MM.1S (cell line): ENCODE data around the gene EMP1.
A peak's percentile ranks its signal among the peaks of the same experiment; 100 is the strongest.

Experiments
- DNase-seq: peaks from one replicate; pipeline ENCODE4 v3.0.0-alpha.2; 2015
- H2AFZ ChIP-seq: fragments of 300-600 bp; sonication (generic); 2 replicates; pipeline ENCODE4 v1.6.0; 2016; ENCODE audit warnings: antibody characterized with exemption, low read length
- H3F3A ChIP-seq: fragments of 300-600 bp; sonication (generic); 2 replicates; pipeline ENCODE4 v1.6.1; 2016; ENCODE audit warnings: mild to moderate bottlenecking, antibody characterized with exemption, low read length, moderate library complexity, mixed read lengths; ENCODE audit not compliant: insufficient read depth
- H3K27ac ChIP-seq: fragments of 300-600 bp; sonication (generic); 2 replicates; pipeline ENCODE4 v1.5.1; 2016; ENCODE audit warnings: mild to moderate bottlenecking, low read length
- H3K27me3 ChIP-seq: fragments of 300-600 bp; sonication (generic); replicated peaks from 2 replicates; pipeline ENCODE4 v1.6.0; 2016; ENCODE audit warnings: low read length; ENCODE audit not compliant: insufficient read depth
- H3K36me3 ChIP-seq: fragments of 300-600 bp; sonication (generic); replicated peaks from 2 replicates; pipeline ENCODE4 v1.6.1; 2016; ENCODE audit warnings: mild to moderate bottlenecking, low read length, mixed read lengths; ENCODE audit not compliant: insufficient read depth
- H3K4me1 ChIP-seq: fragments of 300-600 bp; sonication (generic); 2 replicates; pipeline ENCODE4 v1.6.1; 2016; ENCODE audit warnings: low read length, mixed read lengths
- H3K4me2 ChIP-seq: fragments of 300-600 bp; sonication (generic); 2 replicates; pipeline ENCODE4 v1.6.0; 2016; ENCODE audit warnings: low read depth, low read length
- H3K4me3 ChIP-seq: fragments of 300-600 bp; sonication (generic); 2 replicates; pipeline ENCODE4 v1.5.1; 2016; ENCODE audit warnings: low read length, mixed read lengths
- H3K79me2 ChIP-seq: fragments of 300-600 bp; sonication (generic); 2 replicates; pipeline ENCODE4 v1.6.1; 2016; ENCODE audit warnings: mixed run types, low read length, mixed read lengths
- H3K9ac ChIP-seq: fragments of 300-600 bp; sonication (generic); 2 replicates; pipeline ENCODE4 v1.6.1; 2016; ENCODE audit warnings: low read length, mixed read lengths
- H3K9me2 ChIP-seq: fragments of 300-600 bp; sonication (generic); replicated peaks from 2 replicates; pipeline ENCODE4 v1.6.1; 2016; ENCODE audit warnings: mild to moderate bottlenecking, low read length, mixed read lengths; ENCODE audit not compliant: insufficient read depth
- H3K9me3 ChIP-seq: fragments of 300-600 bp; sonication (generic); replicated peaks from 2 replicates; pipeline ENCODE4 v1.6.1; 2016; ENCODE audit warnings: mild to moderate bottlenecking, low read length, mixed read lengths; ENCODE audit not compliant: insufficient read depth
- H4K20me1 ChIP-seq: fragments of 300-600 bp; sonication (generic); 2 replicates; pipeline ENCODE4 v1.6.1; 2016; ENCODE audit warnings: mild to moderate bottlenecking, low read length, moderate library complexity, mixed read lengths; ENCODE audit not compliant: insufficient read depth
- CTCF ChIP-seq: fragments of 300-600 bp; sonication (generic); IDR thresholded peaks from 2 replicates; pipeline ENCODE4 v1.5.1; 2016; ENCODE audit warnings: antibody characterized with exemption, low read length, mixed read lengths
- EZH2 ChIP-seq: fragments of 300-600 bp; sonication (generic); optimal IDR thresholded peaks from 2 replicates; pipeline ENCODE3; 2017; ENCODE audit warnings: low read depth, mild to moderate bottlenecking, antibody characterized with exemption, low read length, mixed read lengths
- EZH2phosphoT487 ChIP-seq: fragments of 300-600 bp; sonication (generic); IDR thresholded peaks from 2 replicates; pipeline ENCODE4 v1.6.1; 2018; ENCODE audit warnings: antibody characterized with exemption, low read length

EMP1 gene

GRCh38 chr12:13229504-13229903 is 33.0 kb downstream of the EMP1 start:
- no peaks in the 10 kb centered on the region for H3K27me3 ChIP-seq
- no peak overlapping the region for H3K9ac ChIP-seq
- no peaks in the 10 kb centered on the region for H4K20me1 ChIP-seq
- H3K9me2 ChIP-seq: no peaks in the 10 kb centered on the region
- H3K9me3 ChIP-seq: no peaks in the 10 kb centered on the region
- no peak for TF ChIP-seq EZH2
- no peak for TF ChIP-seq CTCF
- TF ChIP-seq EZH2phosphoT487: no peak
- H2AFZ ChIP-seq: no peak overlapping the region
- no peak overlapping the region for H3K4me2 ChIP-seq
- no peaks in the 10 kb centered on the region for H3K79me2 ChIP-seq
- DNase-seq: no peak
- no peaks in the 10 kb centered on the region for H3F3A ChIP-seq
- H3K36me3 ChIP-seq: no peaks in the 10 kb centered on the region
- no peak overlapping the region for H3K27ac ChIP-seq
- H3K4me1 ChIP-seq: no peaks in the 10 kb centered on the region
- no peak overlapping the region for H3K4me3 ChIP-seq

GRCh38 chr12:13230500-13230899 is 34.0 kb downstream of the EMP1 start:
- H3K9me3 ChIP-seq: no peaks in the 10 kb centered on the region
- H3K79me2 ChIP-seq: no peaks in the 10 kb centered on the region

GRCh38 chr12:13233830-13234641 is 37.5 kb downstream of the EMP1 start:
- no peaks in the 10 kb centered on the region for H3K4me1 ChIP-seq
- H3K4me2 ChIP-seq: no peak overlapping the region
- no peak overlapping the region for H3K27ac ChIP-seq
- H3K36me3 ChIP-seq: no peaks in the 10 kb centered on the region
- H3F3A ChIP-seq: no peaks in the 10 kb centered on the region
- H3K9me2 ChIP-seq: no peaks in the 10 kb centered on the region
- TF ChIP-seq EZH2 (no peak), EZH2phosphoT487 (no peak), CTCF (peak; percentile 91)
- H2AFZ ChIP-seq: no peak overlapping the region
- no peaks in the 10 kb centered on the region for H4K20me1 ChIP-seq
- H3K9ac ChIP-seq: no peak overlapping the region
- H3K4me3 ChIP-seq: no peak overlapping the region
- no peaks in the 10 kb centered on the region for H3K79me2 ChIP-seq
- H3K9me3 ChIP-seq: no peaks in the 10 kb centered on the region
- DNase-seq: peak; percentile 48
- H3K27me3 ChIP-seq: no peaks in the 10 kb centered on the region

More at GRCh38 chr12:13230500-13230899, 34.0 kb downstream of the EMP1 start:
- no peak for TF ChIP-seq EZH2phosphoT487
- no peak for TF ChIP-seq EZH2
- no peak for TF ChIP-seq CTCF
- no peaks in the 10 kb centered on the region for H3K36me3 ChIP-seq
- H3K4me1 ChIP-seq: no peaks in the 10 kb centered on the region
- H3K4me3 ChIP-seq: no peak overlapping the region
- no peak overlapping the region for H3K4me2 ChIP-seq
- H2AFZ ChIP-seq: no peak overlapping the region
- no peak for DNase-seq
- no peak overlapping the region for H3K27ac ChIP-seq
- no peaks in the 10 kb centered on the region for H4K20me1 ChIP-seq
- H3K27me3 ChIP-seq: no peaks in the 10 kb centered on the region
- H3K9ac ChIP-seq: no peak overlapping the region
- H3K9me2 ChIP-seq: no peaks in the 10 kb centered on the region
- H3F3A ChIP-seq: no peaks in the 10 kb centered on the region
